Stimulated activated CD8-positive, alpha-beta memory T cell treated with anti-CD3 and anti-CD28 coated beads, Interleukin-12 subunit alpha, Interleukin-12 subunit beta, amount 100 ng/mL, for 24 hours (primary cell): ENCODE results near the gene SGO1.

Experiments
- DNase-seq: peaks from one replicate; pipeline ENCODE4 v3.0.0-alpha.2; 2020; ENCODE audit errors: extremely low read depth

Gene SGO1

GRCh38 chr3:20154928-20155327 is 31.1 kb downstream of the SGO1 start:
- DNase-seq: no peak

GRCh38 chr3:20154078-20154477 is 31.9 kb downstream of the SGO1 start:
- no peak for DNase-seq

GRCh38 chr3:20148466-20148865 is 37.5 kb downstream of the SGO1 start:
- no peak for DNase-seq

GRCh38 chr3:20147361-20147760 is 38.6 kb downstream of the SGO1 start:
- no peak for DNase-seq

GRCh38 chr3:20146301-20146700 is 39.7 kb downstream of the SGO1 start:
- DNase-seq: no peak

- DNase-seq: no peak
These were observed 40.1 kb downstream of the SGO1 start for GRCh38 chr3:20145874-20146273.

GRCh38 chr3:20143519-20143918 is 42.5 kb downstream of the SGO1 start:
- DNase-seq: no peak

GRCh38 chr3:20142517-20142916 is 43.5 kb downstream of the SGO1 start:
- no peak for DNase-seq

- DNase-seq: no peak
These were observed 44.2 kb downstream of the SGO1 start for GRCh38 chr3:20141851-20142250.

GRCh38 chr3:20141316-20141715 is 44.7 kb downstream of the SGO1 start:
- DNase-seq: no peak

- no peak for DNase-seq
These were observed 45.1 kb downstream of the SGO1 start for GRCh38 chr3:20140881-20141280.

GRCh38 chr3:20137647-20138046 is 48.4 kb downstream of the SGO1 start:
- DNase-seq: no peak

- no peak for DNase-seq
These were observed 49.8 kb downstream of the SGO1 start for GRCh38 chr3:20136231-20136630.

- no peak for DNase-seq
These were observed 55.9 kb downstream of the SGO1 start for GRCh38 chr3:20130106-20130505.

GRCh38 chr3:20128358-20128757 is 57.6 kb downstream of the SGO1 start:
- no peak for DNase-seq

GRCh38 chr3:20125897-20126296 is 60.1 kb downstream of the SGO1 start:
- DNase-seq: no peak

- DNase-seq: no peak
These were observed 60.7 kb downstream of the SGO1 start for GRCh38 chr3:20125289-20125688.

- no peak for DNase-seq
These were observed 62.8 kb downstream of the SGO1 start for GRCh38 chr3:20123131-20123652.

GRCh38 chr3:20121088-20121487 is 64.9 kb downstream of the SGO1 start:
- DNase-seq: no peak
